Suppressor macrophage treated with lipopolysaccharide for 1 hour (primary cell): ENCODE results near the gene CRYBG3.
A peak's percentile ranks its signal among the peaks of the same experiment; 100 is the strongest.
"Not testable (repeated sequence)": the region's sequence is repeated elsewhere in the genome, so short reads cannot be mapped to it uniquely, and the experiment has no call there.

Experiments used
- DNase-seq, 3 donors: peaks; one replicate each; pipeline ENCODE4 v3.0.0-alpha.2; 2020 to 2022

The CRYBG3 gene

GRCh38 chr3:97821774-97822358 is at the start of gene CRYBG3:
CRYBG3 (plus strand) TSS chr3:97822011; CDS start chr3:97822207, 196 bp downstream.
- DNase-seq = peak; percentile 90 to 96 (median 95)

GRCh38 chr3:97772926-97773325 is 48.9 kb upstream of the CRYBG3 start:
- no peak for DNase-seq

GRCh38 chr3:97778152-97778551 is 43.7 kb upstream of the CRYBG3 start:
- DNase-seq = no peak

GRCh38 chr3:97793420-97794019 is 28.3 kb upstream of the CRYBG3 start:
- peak; percentile 60 to 77 (median 70) for DNase-seq

GRCh38 chr3:97795951-97796350 is 25.9 kb upstream of the CRYBG3 start:
- DNase-seq = no peak

DNA sequence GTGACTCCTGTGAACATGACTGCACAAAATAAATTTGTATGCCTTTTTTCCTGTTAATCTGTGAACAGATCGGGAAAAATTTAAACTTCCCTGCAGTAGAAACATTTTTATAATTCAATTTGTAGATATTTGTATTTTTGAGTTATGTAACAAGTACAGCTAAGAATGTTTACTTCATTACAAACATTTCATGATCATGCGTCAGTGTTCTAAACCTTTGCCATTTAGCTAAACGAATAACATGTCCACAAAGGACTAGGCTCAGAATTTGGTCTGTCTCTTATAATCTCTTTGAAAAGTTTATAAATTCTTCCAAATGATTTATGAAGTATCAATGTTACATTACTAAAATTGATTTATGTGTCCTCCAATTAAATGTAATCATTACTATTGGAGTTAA is 17.3 kb upstream of the CRYBG3 start:
- DNase-seq = no peak

GRCh38 chr3:97810779-97811390 is 10.9 kb upstream of the CRYBG3 start:
- no peak for DNase-seq

- DNase-seq = no peak
These were observed 6.5 kb upstream of the CRYBG3 start for GRCh38 chr3:97815149-97815917.

DNA sequence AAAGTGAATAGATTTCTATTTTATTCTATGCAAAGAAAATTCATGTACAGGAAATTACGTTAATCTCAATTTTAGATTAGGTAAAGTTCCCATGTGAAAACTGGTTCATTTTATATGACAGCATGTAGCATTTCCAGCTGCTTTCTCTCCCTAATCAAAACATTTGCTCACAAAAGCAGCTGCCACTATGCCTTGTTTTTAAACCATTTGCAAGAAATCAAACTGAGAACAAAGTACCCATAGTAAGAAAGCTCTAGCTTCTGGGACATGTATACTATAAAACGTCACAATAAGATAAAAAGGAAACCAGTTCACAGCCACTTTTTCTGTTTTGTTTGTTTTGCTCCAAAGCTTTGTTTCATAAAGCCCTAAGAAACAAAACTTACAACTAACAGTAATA is 5.0 kb upstream of the CRYBG3 start:
- DNase-seq = no peak

DNA sequence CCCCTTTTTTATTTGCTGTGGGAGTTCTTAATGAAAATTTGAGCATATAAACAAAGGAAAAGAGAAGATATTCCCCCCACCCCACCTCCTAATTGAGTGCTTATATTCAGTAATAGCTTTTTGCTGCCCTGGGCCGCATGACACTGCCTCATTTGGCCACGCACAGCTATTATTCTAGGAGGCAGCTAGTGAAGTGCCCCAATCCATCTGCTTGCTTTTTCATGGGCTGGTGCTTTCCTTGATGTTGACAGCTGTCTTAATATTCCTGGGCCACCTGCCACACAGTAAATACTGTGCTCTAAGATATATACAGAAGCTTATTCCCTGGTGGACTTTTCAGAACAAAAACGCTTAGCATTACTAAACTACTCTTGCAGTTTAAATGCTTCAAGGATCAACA is 3.8 kb upstream of the CRYBG3 start:
- no peak for DNase-seq

- DNase-seq = no peak
These were observed 1.0 kb upstream of the CRYBG3 start for GRCh38 chr3:97820780-97821179.

- DNase-seq = peak in 2 of 3 donors; percentile 41 to 60
These were observed 481 bp upstream of the CRYBG3 start for GRCh38 chr3:97821287-97821773.

GRCh38 chr3:97822359-97822775 is 556 bp downstream of the CRYBG3 start:
- peak; percentile 60 to 70 (median 62) for DNase-seq

GRCh38 chr3:97823046-97824004 is 1.5 kb downstream of the CRYBG3 start:
- peak in 1 of 3 donors; percentile 22 for DNase-seq

DNA sequence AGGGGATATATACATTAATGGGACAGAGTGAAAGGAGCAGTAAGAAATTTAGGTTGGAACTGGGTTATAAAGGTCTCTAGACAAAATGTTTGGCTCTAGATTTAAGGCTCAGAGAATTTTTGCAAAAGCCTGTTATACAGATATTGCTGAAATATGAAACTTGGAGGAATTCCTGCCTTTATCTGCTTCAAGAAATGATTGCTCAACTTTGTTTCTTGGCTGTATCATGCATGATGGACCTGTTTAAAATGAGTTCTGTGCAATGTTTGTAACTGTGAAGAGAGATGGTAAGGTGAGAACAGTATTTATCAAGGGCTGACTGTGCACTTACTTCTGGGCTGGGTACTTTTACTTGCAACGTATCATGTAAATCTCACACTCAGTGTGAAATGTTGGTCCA is 3.3 kb downstream of the CRYBG3 start:
- DNase-seq = no peak

- DNase-seq = no peak
These were observed 6.1 kb downstream of the CRYBG3 start for GRCh38 chr3:97827741-97828471.

DNA sequence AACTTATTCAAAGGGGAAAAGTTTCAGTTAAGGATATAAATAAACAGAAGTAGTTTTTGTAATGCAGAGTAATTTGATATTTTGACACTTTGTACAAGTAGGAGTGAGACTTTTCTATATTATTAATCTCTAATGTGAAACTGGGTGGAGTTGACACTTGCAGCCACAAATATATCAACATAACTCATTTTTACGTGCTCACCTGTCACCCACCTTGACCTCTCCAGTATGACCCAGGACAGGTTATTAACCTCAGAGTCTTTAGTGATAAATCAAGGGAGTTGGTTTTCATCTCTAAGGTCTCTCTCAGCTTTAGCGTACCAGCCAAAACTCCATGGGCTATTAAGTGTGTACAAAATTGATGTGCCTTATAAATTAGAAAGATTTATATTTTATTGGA is 7.4 kb downstream of the CRYBG3 start:
- DNase-seq = no peak

DNA sequence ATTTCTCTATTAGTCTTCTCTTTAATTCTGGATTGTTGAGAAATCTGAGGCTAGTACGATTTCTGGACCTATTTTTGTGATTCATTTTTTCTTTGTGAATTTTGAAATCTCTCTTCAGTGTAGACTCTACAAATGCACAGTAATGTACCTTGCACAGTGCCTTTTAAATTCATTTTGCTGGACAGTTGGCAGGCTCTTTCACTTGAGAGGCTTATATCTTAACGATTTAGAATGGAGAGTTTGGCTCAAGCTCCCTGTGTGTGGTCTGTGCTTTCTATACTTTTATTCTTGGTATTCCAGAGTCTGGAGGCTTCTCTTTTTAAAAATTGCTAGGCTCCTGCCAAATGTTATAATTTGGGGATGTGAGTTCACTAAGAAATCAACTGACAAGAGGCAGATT is 8.8 kb downstream of the CRYBG3 start:
- no peak for DNase-seq

GRCh38 chr3:97831140-97831539 is 9.3 kb downstream of the CRYBG3 start:
- DNase-seq = no peak

DNA sequence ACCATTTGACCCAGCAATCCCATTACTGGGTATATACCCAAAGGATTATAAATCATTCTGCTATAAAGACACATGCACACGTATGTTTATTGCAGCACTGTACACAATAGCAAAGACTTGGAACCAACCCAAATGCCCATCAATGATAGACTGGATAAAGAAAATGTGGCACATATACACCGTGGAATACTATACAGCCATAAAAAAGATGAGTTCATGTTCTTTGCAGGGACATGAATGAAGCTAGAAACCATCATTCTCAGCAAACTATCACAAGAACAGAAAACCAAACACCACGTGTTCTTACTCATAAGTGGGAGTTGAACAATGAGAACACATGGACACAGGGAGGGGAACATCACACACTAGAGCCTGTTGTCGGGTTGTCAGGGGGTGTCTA is 11.4 kb downstream of the CRYBG3 start:
- DNase-seq = not testable (repeated sequence)

DNA sequence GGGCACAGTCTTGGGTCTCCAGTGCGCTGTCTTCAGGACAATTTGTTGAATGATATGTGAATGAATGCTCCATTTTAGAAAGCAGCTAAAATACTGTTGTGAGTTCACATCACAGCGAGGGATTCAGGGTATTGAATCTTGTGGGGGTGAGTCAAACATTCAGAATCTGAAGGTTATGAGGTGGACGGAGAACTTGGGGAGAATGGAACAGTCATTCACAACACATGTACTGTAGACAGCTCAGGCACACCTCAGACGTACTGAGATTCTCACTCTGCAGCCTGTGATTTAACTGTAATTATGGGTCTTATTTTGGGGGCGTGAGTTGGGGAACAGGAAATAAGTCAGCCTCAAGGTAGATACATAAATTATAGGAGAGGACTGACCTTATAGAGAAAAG is 13.9 kb downstream of the CRYBG3 start:
- DNase-seq = no peak

DNA sequence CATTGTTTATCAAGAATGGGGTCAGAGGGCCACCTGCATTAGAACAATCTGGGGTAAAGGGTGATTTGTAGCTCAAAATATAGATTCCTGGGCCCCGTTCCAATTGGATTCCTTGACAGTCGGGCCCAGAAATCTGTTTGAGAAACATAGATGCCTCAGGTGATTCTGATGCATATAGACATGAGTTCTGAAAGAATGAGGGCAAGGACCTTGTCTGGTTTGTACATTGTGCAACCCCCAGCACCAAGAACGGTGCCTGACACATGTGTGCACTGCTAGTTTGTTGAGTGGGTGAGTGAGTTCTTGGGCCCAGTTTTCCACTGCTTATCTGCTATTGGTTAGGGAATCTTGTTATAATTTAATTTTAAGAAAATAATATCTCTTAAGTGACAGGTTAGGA is 16.6 kb downstream of the CRYBG3 start:
- no peak for DNase-seq
